GM06990 (cell line): Measurements from ENCODE around the gene DDX51.
"Not testable (repeated sequence)": the region's sequence is repeated elsewhere in the genome, so short reads cannot be mapped to it uniquely, and the experiment has no call there.

Source experiments
- DNase-seq: peaks from one replicate; pipeline ENCODE4 v3.0.0-alpha.2; 2011; ENCODE audit not compliant: insufficient read length; ENCODE audit errors: extremely low read depth
- H3K27me3 ChIP-seq: replicated peaks from 2 replicates; pipeline ENCODE4 v1.6.0; 2011; ENCODE audit warnings: low read length; ENCODE audit not compliant: control insufficient read depth, insufficient read depth
- H3K36me3 ChIP-seq: 2 replicates; pipeline ENCODE4 v1.5.1; 2011; ENCODE audit warnings: low read length; ENCODE audit not compliant: control insufficient read depth, insufficient read depth
- H3K4me3 ChIP-seq: replicated peaks from 2 replicates; pipeline ENCODE4 v1.5.1; 2011; ENCODE audit warnings: low read depth, mild to moderate bottlenecking, control low read depth, low read length
- TF ChIP-seq, protein P1 (sequence below): IDR thresholded peaks from 2 replicates; pipeline ENCODE4 v1.5.1; 2011; ENCODE audit warnings: low read length, control low read depth, mild to moderate bottlenecking, inconsistent platforms; ENCODE audit not compliant: insufficient read depth, poor library complexity, severe bottlenecking

Gene DDX51

DNA sequence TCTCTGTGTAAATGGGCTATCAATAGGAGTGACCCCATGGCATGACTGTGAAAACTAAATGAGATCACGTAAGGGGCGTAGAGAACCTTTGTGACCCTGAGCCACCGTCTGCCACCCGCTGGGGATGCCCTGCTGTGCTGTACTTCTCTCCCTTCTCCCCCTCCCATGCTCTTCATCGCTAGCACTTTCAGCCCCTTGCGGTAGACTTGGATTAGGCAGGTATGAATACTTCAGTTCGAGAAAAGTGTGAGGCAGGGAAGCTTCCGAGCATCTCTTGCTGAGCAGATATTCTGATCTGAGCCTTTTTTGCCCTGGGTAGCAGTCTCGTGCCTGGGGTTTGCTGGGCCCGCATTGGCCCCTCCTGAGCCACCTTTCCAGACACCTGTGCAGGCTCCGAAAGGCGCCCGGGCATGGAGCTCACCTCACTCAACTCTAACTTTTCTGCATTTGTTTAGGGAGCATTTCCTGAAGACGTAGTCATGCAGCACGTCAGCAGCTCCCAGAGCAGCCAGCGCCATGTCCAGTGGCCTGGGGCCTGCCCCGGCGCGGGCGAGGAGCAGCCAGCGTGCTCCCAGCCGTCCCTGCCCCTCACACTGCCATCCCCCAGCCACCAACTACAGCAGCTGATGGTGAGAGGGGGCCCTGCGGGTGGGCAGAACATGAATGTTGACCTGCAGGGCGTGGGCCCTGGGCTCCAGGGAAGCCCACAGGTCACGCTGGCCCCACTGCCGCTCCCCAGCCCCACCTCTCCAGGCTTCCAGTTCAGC is 40.4 kb downstream of the DDX51 start:
- Histone ChIP-seq H3K36me3 (peaks cover 3% of the 10 kb centered on the region), H3K27me3 (no peaks in the 10 kb centered on the region), H3K4me3 (no peak overlapping the region)
- TF ChIP-seq, protein P1, sequence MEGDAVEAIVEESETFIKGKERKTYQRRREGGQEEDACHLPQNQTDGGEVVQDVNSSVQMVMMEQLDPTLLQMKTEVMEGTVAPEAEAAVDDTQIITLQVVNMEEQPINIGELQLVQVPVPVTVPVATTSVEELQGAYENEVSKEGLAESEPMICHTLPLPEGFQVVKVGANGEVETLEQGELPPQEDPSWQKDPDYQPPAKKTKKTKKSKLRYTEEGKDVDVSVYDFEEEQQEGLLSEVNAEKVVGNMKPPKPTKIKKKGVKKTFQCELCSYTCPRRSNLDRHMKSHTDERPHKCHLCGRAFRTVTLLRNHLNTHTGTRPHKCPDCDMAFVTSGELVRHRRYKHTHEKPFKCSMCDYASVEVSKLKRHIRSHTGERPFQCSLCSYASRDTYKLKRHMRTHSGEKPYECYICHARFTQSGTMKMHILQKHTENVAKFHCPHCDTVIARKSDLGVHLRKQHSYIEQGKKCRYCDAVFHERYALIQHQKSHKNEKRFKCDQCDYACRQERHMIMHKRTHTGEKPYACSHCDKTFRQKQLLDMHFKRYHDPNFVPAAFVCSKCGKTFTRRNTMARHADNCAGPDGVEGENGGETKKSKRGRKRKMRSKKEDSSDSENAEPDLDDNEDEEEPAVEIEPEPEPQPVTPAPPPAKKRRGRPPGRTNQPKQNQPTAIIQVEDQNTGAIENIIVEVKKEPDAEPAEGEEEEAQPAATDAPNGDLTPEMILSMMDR = no peak
- no peak for DNase-seq

DNA sequence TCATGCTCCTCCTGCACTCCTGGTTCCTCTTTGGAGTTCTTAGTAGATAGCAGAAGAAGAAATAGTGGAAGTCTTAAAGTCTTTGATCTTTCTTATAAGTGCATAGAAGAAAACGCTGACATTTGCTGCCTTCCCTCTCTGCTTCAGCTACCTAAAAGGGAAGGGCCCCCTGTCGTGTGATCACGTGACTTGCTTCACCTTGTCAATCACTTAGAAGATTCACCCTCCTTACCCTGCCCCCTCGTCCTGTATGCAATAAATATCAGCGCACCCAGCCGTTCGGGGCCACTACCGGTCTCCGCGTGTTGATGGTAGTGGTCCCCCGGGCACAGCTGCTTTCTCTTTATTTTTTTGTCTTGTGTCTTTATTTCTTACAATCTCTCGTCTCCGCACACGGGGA is 41.0 kb downstream of the DDX51 start:
- not testable (repeated sequence) for H3K4me3 ChIP-seq, H3K27me3 ChIP-seq

DNA sequence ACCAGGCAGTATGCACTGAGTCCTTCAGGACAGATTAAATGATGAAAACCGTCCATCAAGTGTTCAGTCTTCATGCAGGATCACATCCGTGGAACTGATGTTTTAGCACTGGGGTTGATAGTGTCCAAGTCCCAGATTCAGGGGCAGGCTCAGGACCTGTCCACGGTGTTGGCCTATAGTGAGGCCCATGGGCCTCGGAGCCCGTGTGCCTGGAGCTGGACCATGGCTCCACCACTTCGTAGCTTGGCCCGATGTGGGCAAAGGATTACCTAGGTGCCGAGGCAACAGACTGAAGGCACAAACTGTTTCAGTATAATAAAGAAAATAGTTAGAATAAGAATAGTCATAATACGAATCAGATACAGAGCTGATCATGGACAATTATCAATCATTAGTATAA is 41.8 kb downstream of the DDX51 start:
- Histone ChIP-seq H3K4me3 (no peak overlapping the region), H3K36me3 (no peaks in the 10 kb centered on the region; the same call in none of the 2 replicates), H3K27me3 (no peaks in the 10 kb centered on the region)
- no peak for DNase-seq
- TF ChIP-seq, protein P1 = no peak

More for the DNA sequence above, 41.0 kb downstream of the DDX51 start:
- not testable (repeated sequence) for DNase-seq, H3K36me3 ChIP-seq

DNA sequence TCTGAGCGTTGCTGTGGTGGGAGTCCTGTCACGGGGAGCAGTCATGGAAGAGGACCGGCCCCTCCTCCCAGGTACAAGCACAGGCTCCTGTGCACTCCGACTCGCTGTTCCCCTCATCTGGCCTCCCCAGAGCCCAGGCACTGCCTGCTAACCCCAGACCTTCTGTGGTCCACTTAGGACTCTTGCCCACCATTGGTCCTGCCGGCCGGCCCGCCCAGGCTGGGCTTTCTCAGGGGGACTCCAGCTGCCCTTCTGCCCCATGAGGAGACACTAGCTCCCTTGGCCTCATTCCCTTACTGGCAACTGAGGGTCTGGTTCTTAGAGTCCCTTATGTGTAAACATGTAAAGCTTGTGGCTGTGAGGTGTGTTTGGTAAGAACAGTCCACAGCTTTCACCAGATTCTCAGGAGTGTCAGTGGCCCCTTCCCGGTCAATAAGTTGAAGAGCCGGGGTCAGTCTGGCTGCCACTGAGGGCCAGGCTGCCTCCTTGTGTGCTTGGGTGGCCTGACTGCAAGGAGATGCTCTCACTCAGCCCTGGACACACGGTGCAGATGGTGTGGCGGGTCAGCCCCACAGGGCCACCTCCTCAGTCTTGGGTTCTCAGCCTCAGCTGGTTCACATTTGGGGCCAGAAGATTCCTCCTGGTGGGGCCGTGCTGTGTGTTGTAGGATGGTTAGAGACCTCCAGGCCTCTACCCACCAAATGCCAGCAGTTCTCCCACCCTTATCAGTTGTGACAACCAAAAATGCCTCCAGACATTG is 43.6 kb downstream of the DDX51 start:
- Histone ChIP-seq H3K27me3 (no peaks in the 10 kb centered on the region), H3K4me3 (no peak overlapping the region), H3K36me3 (no peaks in the 10 kb centered on the region; the same call in none of the 2 replicates)
- TF ChIP-seq, protein P1 = no peak
- DNase-seq = no peak

DNA sequence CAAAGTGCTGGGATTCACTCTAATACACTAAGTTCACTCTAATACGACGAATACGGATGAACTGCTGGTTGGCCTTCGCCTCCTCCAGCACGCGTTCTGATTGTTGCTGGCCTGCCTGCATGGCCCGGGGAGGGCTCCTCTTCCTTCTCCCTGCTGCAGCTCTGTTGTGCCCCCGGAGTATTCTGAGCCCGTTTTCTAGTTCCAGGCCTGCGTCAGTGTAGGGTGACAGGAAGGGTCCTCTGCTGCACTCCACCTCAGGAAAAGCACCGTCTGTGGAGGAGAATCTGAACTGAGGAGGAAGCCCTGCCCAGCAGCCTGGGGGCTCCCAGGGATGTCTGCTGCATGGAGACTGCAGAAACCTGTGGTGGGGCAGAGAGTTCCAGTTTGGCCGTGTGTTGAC is 44.4 kb downstream of the DDX51 start:
- DNase-seq = no peak
- TF ChIP-seq, protein P1 = no peak
- Histone ChIP-seq H3K27me3 (no peaks in the 10 kb centered on the region), H3K36me3 (no peaks in the 10 kb centered on the region; the same call in 1 of the 2 replicates), H3K4me3 (no peak overlapping the region)
